Measurements from ENCODE around the gene RIPK4. TPM values are rescaled to one million over a fixed set of nuclear protein-coding genes. Genes with fewer than 3 reads are reported as not detected.

The RIPK4 gene
- total RNA-seq, 2 donors from 2014 or later = 8.4 to 16.2 TPM

- Mint-ChIP-seq H3K36me3 (ENCODE audit: low read depth) (no peaks in the 10 kb centered on the region), H3K27ac (no peak overlapping the region), H3K4me3 (peak overlapping the region; percentile 71), H3K4me1 (peaks cover 82% of the 10 kb centered on the region), H3K9me3 (no peaks in the 10 kb centered on the region), H3K27me3 (ENCODE audit: insufficient read depth) (peaks cover 83% of the 10 kb centered on the region)
- WGBS, 2 experiments (ENCODE audit: insufficient coverage in 1 of 2, insufficient read length in 1 of 2) = 6 to 9% methylated on average over 15 to 88 of the region's 88 CpGs
- no peaks in the 10 kb centered on the region for H3K36me3 ChIP-seq (ENCODE audit: control insufficient read depth, insufficient read depth, low read length)
- peak overlapping the region; percentile 74 for H3K9ac ChIP-seq (ENCODE audit: extremely low read depth, low read length, poor library complexity, severe bottlenecking)
- H3K4me1 ChIP-seq (ENCODE audit: control insufficient read depth, insufficient read depth, low read length) = peaks cover 29% of the 10 kb centered on the region
- H3K9me3 ChIP-seq (ENCODE audit: control insufficient read depth, low read length) = no peaks in the 10 kb centered on the region
- no peak overlapping the region for H3K27ac ChIP-seq (ENCODE audit: low read depth, low read length)
- peak overlapping the region; percentile 84 for H3K4me3 ChIP-seq (ENCODE audit: low read length)
- TF ChIP-seq CTCF (conservative IDR thresholded peaks at IDR 0.05) = no peak
- DNase-seq = peak; percentile 74
- peaks cover 100% of the 10 kb centered on the region for H3K27me3 ChIP-seq (ENCODE audit: control insufficient read depth, insufficient read depth, low read length, poor library complexity, severe bottlenecking)
Observed at GRCh38 chr21:41765973-41766882, 624 bp downstream of the RIPK4 start.

GRCh38 chr21:41765420-41765821, 1.4 kb downstream of the RIPK4 start:
- H3K36me3 Mint-ChIP-seq (ENCODE audit: low read depth) = no peaks in the 10 kb centered on the region
- H3K27ac ChIP-seq (ENCODE audit: low read depth, low read length) = no peak overlapping the region
- WGBS, 2 experiments (ENCODE audit: insufficient coverage in 1 of 2, insufficient read length in 1 of 2) = 63 to 66% methylated on average over 9 to 11 of the region's 11 CpGs

More at GRCh38 chr21:41765420-41765821, 1.4 kb downstream of the RIPK4 start:
- peak overlapping the region; percentile 74 for H3K9ac ChIP-seq (ENCODE audit: extremely low read depth, low read length, poor library complexity, severe bottlenecking)
- DNase-seq = peak; percentile 58
- Mint-ChIP-seq H3K27ac (no peak overlapping the region), H3K4me3 (peak overlapping the region; percentile 71), H3K9me3 (no peaks in the 10 kb centered on the region), H3K27me3 (ENCODE audit: insufficient read depth) (peaks cover 81% of the 10 kb centered on the region), H3K4me1 (peaks cover 82% of the 10 kb centered on the region)
- H3K4me1 ChIP-seq (ENCODE audit: control insufficient read depth, insufficient read depth, low read length) = peaks cover 30% of the 10 kb centered on the region
- no peaks in the 10 kb centered on the region for H3K36me3 ChIP-seq (ENCODE audit: control insufficient read depth, insufficient read depth, low read length)
- TF ChIP-seq CTCF (conservative IDR thresholded peaks at IDR 0.05) = no peak
- peak overlapping the region; percentile 84 for H3K4me3 ChIP-seq (ENCODE audit: low read length)
- H3K9me3 ChIP-seq (ENCODE audit: control insufficient read depth, low read length) = no peaks in the 10 kb centered on the region
- H3K27me3 ChIP-seq (ENCODE audit: control insufficient read depth, insufficient read depth, low read length, poor library complexity, severe bottlenecking) = peaks cover 100% of the 10 kb centered on the region

Measured in endodermal cell (in vitro differentiated cells).